Adrenal gland (tissue), 12 donors: Measurements from ENCODE around the gene CAPRIN2. TPM values are rescaled to one million over a fixed set of nuclear protein-coding genes. Genes with fewer than 3 reads are reported as not detected.

Source experiments
- DNase-seq, 7 donors: peaks; one replicate each; pipeline ENCODE4 v3.0.0-alpha.2; 2019 to 2020
- H3K27ac ChIP-seq, 5 donors: fragments of 200-600 bp; sonication (generic) in 4 of 5; 1 replicate in 3 of 5; 2 replicates in 2 of 5; pipeline versions ENCODE4 v1.5.1 to v1.8.0; 2016 to 2020; ENCODE audit warnings: mild to moderate bottlenecking in 1 of 5
- H3K27me3 ChIP-seq: fragments of 200-600 bp; 2 replicates; pipeline ENCODE4 v1.8.0; 2021
- H3K36me3 ChIP-seq, 2 donors: fragments of 200-600 bp; replicated peaks in 1 of 2; 1 replicate in 1 of 2; 2 replicates in 1 of 2; pipeline versions ENCODE4 v1.5.1 to v1.8.0; 2018 to 2022
- H3K4me1 ChIP-seq, 2 donors: fragments of 200-600 bp; replicated peaks in 1 of 2; 1 replicate in 1 of 2; 2 replicates in 1 of 2; pipeline versions ENCODE4 v1.5.1 to v1.8.0; 2018 to 2021
- H3K4me3 ChIP-seq, 4 donors: fragments of 200-600 bp; sonication (generic) in 3 of 4; one replicate each; pipeline ENCODE4 v1.5.1; 2016 to 2018
- H3K9me3 ChIP-seq, 3 donors: fragments of 200-600 bp; sonication (generic) in 1 of 3; replicated peaks in 1 of 3; 1 replicate in 2 of 3; 2 replicates in 1 of 3; pipeline versions ENCODE4 v1.5.1 to v1.8.0; 2016 to 2021
- CTCF ChIP-seq, 6 experiments: fragments of 450-650 bp in 4 of 6; fragments of 200-600 bp in 2 of 6; sonication (generic) in 1 of 6; IDR thresholded peaks; 1 replicate in 5 of 6; 2 replicates in 1 of 6; pipeline versions ENCODE4 v1.5.1 to v1.8.0; 2016 to 2021; ENCODE audit warnings: antibody characterized with exemption in 6 of 6, mild to moderate bottlenecking in 2 of 6, moderate library complexity in 1 of 6
- POLR2A ChIP-seq, 2 donors: fragments of 450-650 bp; IDR thresholded peaks; one replicate each; pipeline ENCODE4 v1.6.1; 2017; ENCODE audit warnings: antibody characterized with exemption in 2 of 2, mild to moderate bottlenecking in 2 of 2, moderate library complexity in 1 of 2
- WGBS, 4 donors: extraction: QIAGEN DNeasy Blood & Tissue Kit in 2 of 4; methylation state at CpG; one replicate each; pipeline versions ENCODE4 v1.1.5 to v1.1.7; 2013 to 2017; 5-methylcytosine and 5-hydroxymethylcytosine counted together
- intact Hi-C, 2 donors: fragments of 100-400 bp; cut with DNase I; formaldehyde crosslinking; loops; one replicate each; pipeline versions ENCODE4 v1.14.1 to v1.15.0; 2022 to 2023
- polyA plus RNA-seq, 3 donors: library from polyadenylated mRNA; stranded (reverse); fragments of 200-250 nt in 2 of 3; fragments of 350-450 nt in 1 of 3; fragmentation: Illumina TruSeq in 1 of 3; extraction: RNeasy Lipid Tissue Mini Kit (QIAGEN cat#74804) in 1 of 3; gene quantifications; one replicate each; pipeline ENCODE4 v1.2.3, GENCODE V29; 2013 to 2014
- total RNA-seq, 9 donors: library from RNA; depleted of rRNA in 4 of 9; stranded (reverse); fragments of >200 nt in 4 of 9; fragments of 120-200 nt in 1 of 9; fragmentation: NEBNext Ultra II Directional in 1 of 9; extraction: Animal tissue kit (Norgen Biotek cat#: 25700) in 1 of 9; gene quantifications; one replicate each; pipeline versions ENCODE4 v1.1.0 to v1.2.4, GENCODE V29; 2013 to 2023
- donor health status: healthy with polysubstance abuse.
- donor health status: Bipolar disorder and iron deficiency.
- donor health status: DM: yes; HTN: yes; CAD: no.
- donor health status: DM: no; HTN: no; CAD: no.
- donor health status: DM: no; HTN: no; CAD: no.
- donor health status: DM: yes; HTN: yes; CAD: no.

Gene CAPRIN2
- total and polyA plus RNA-seq, 12 donors, result 12.1 to 40.4 (median 26.2) TPM

GRCh38 chr12:30779178-30779577, 24.4 kb upstream of the CAPRIN2 start:
- Histone ChIP-seq H3K9me3 (peaks cover 0 to 5% (median 0%) of the 10 kb centered on the region in 3 donors), H3K27ac (no peak overlapping the region), H3K36me3 (no peaks in the 10 kb centered on the region), H3K27me3 (no peaks in the 10 kb centered on the region), H3K4me3 (no peak overlapping the region), H3K4me1 (no peaks in the 10 kb centered on the region)
- intact Hi-C loops, result no loop called here
- no peak for DNase-seq
- no peak for TF ChIP-seq CTCF (IDR thresholded peaks at IDR 0.05)
- no peak for TF ChIP-seq POLR2A (IDR thresholded peaks at IDR 0.05)

- intact Hi-C loops, result no loop called here
- Histone ChIP-seq H3K9me3 (peaks cover 0 to 5% (median 0%) of the 10 kb centered on the region in 3 donors), H3K27me3 (no peaks in the 10 kb centered on the region), H3K27ac (no peak overlapping the region), H3K4me3 (no peak overlapping the region), H3K4me1 (no peaks in the 10 kb centered on the region), H3K36me3 (no peaks in the 10 kb centered on the region)
- no peak for DNase-seq
- TF ChIP-seq POLR2A (IDR thresholded peaks at IDR 0.05), result no peak
- no peak for TF ChIP-seq CTCF (IDR thresholded peaks at IDR 0.05)
These were observed 19.8 kb upstream of the CAPRIN2 start for GRCh38 chr12:30774599-30774998.

GRCh38 chr12:30769802-30770201, 15.1 kb upstream of the CAPRIN2 start:
- H3K9me3 ChIP-seq, result no peaks in the 10 kb centered on the region
- H3K27me3 ChIP-seq, result no peaks in the 10 kb centered on the region
- no peaks in the 10 kb centered on the region for H3K36me3 ChIP-seq
- DNase-seq, result no peak
- H3K27ac ChIP-seq, result no peak overlapping the region
- no peak overlapping the region for H3K4me3 ChIP-seq
- WGBS, 4 donors, result 74 to 91% (median 84%) methylated on average over 2 of the region's 2 CpGs
- TF ChIP-seq POLR2A (IDR thresholded peaks at IDR 0.05) (no peak), CTCF (IDR thresholded peaks at IDR 0.05) (no peak)
- no peaks in the 10 kb centered on the region for H3K4me1 ChIP-seq
- intact Hi-C loops, result no loop called here

GRCh38 chr12:30764251-30764650, 9.5 kb upstream of the CAPRIN2 start:
- no peak overlapping the region for H3K4me3 ChIP-seq
- H3K27me3 ChIP-seq, result no peaks in the 10 kb centered on the region
- no peak for TF ChIP-seq CTCF (IDR thresholded peaks at IDR 0.05)
- TF ChIP-seq POLR2A (IDR thresholded peaks at IDR 0.05), result no peak
- DNase-seq, result no peak
- intact Hi-C loops, result no loop called here
- no peaks in the 10 kb centered on the region for H3K36me3 ChIP-seq
- H3K4me1 ChIP-seq, result no peaks in the 10 kb centered on the region
- WGBS, 4 donors, result 70 to 79% (median 76%) methylated on average over 2 of the region's 2 CpGs
- no peak overlapping the region for H3K27ac ChIP-seq
- no peaks in the 10 kb centered on the region for H3K9me3 ChIP-seq
